Astrocyte (in vitro differentiated cells and primary cell): ENCODE data around the gene PCDHA3. TPM values are rescaled to one million over a fixed set of nuclear protein-coding genes. Genes with fewer than 3 reads are reported as not detected.
"Not testable (repeated sequence)": the region's sequence is repeated elsewhere in the genome, so short reads cannot be mapped to it uniquely, and the experiment has no call there.

Experiments used
- DNase-seq: peaks from one replicate; pipeline ENCODE4 v3.0.0-alpha.2; 2010; ENCODE audit warnings: low read depth
- FAIRE-seq: peaks from 2 replicates; lab custom pipeline; 2011; peaks lifted over from hg19 to GRCh38; lab: Jason Lieb, UNC
- H2AFZ ChIP-seq: 2 replicates; pipeline ENCODE4 v1.6.0; 2012; ENCODE audit warnings: low read depth, low read length, inconsistent platforms
- H3K27ac ChIP-seq: 2 replicates; pipeline ENCODE4 v1.5.1; 2011; ENCODE audit warnings: low read depth, low read length, inconsistent platforms
- H3K27me3 ChIP-seq: 2 replicates; pipeline ENCODE4 v1.6.0; 2011; ENCODE audit warnings: low read length, inconsistent platforms; ENCODE audit not compliant: insufficient read depth
- H3K36me3 ChIP-seq: 2 replicates; pipeline ENCODE4 v1.5.1; 2011; ENCODE audit warnings: low read length, inconsistent platforms; ENCODE audit not compliant: insufficient read depth
- H3K4me1 ChIP-seq: 2 replicates; pipeline ENCODE4 v1.5.1; 2011; ENCODE audit warnings: low read length, inconsistent platforms; ENCODE audit not compliant: insufficient read depth
- H3K4me2 ChIP-seq: 2 replicates; pipeline ENCODE4 v1.6.0; 2012; ENCODE audit warnings: low read length, inconsistent platforms
- H3K4me3 ChIP-seq: 2 replicates; pipeline ENCODE4 v1.5.1; 2011; ENCODE audit warnings: low read depth, mild to moderate bottlenecking, low read length, inconsistent platforms; ENCODE audit not compliant: insufficient read depth
- H3K79me2 ChIP-seq: 2 replicates; pipeline ENCODE4 v1.6.0; 2012; ENCODE audit warnings: mild to moderate bottlenecking, low read length, inconsistent platforms; ENCODE audit not compliant: insufficient read depth
- H3K9ac ChIP-seq: 2 replicates; pipeline ENCODE4 v1.6.0; 2012; ENCODE audit warnings: mild to moderate bottlenecking, low read length, inconsistent platforms
- H3K9me3 ChIP-seq: 2 replicates; pipeline ENCODE4 v1.5.1; 2012; ENCODE audit warnings: low read depth, mild to moderate bottlenecking, low read length, inconsistent platforms; ENCODE audit not compliant: insufficient read depth
- H4K20me1 ChIP-seq: 2 replicates; pipeline ENCODE4 v1.6.0; 2012; ENCODE audit warnings: low read length, inconsistent platforms; ENCODE audit not compliant: insufficient read depth
- H3K27ac Mint-ChIP-seq: one replicate; pipeline ENCODE4 v1.8.0; 2021; ENCODE audit warnings: mild to moderate bottlenecking, mixed read lengths; ENCODE audit not compliant: unreplicated experiment
- H3K27me3 Mint-ChIP-seq: one replicate; pipeline ENCODE4 v1.8.0; 2021; ENCODE audit warnings: low read depth, mixed read lengths; ENCODE audit not compliant: unreplicated experiment
- H3K36me3 Mint-ChIP-seq: one replicate; pipeline ENCODE4 v1.8.0; 2021; ENCODE audit warnings: low read depth, mixed read lengths; ENCODE audit not compliant: unreplicated experiment
- H3K4me1 Mint-ChIP-seq: one replicate; pipeline ENCODE4 v1.8.0; 2021; ENCODE audit warnings: low read depth, mixed read lengths; ENCODE audit not compliant: unreplicated experiment
- H3K4me3 Mint-ChIP-seq: one replicate; pipeline ENCODE4 v1.8.0; 2021; ENCODE audit warnings: mild to moderate bottlenecking, moderate library complexity, mixed read lengths; ENCODE audit not compliant: unreplicated experiment
- H3K9me3 Mint-ChIP-seq: one replicate; pipeline ENCODE4 v1.8.0; 2021; ENCODE audit warnings: mild to moderate bottlenecking, mixed read lengths; ENCODE audit not compliant: unreplicated experiment
- total RNA-seq: library from RNA; stranded (reverse); gene quantifications from 2 replicates; pipeline ENCODE4 v1.2.1, GENCODE V29; 2021

Gene PCDHA3
- total RNA-seq, 1 donor from 2014 or later, result 1.1 TPM

GRCh38 chr5:140849831-140850634, 49.2 kb downstream of the PCDHA3 start:
- not testable (repeated sequence) for H3K4me3 Mint-ChIP-seq, H2AFZ ChIP-seq, DNase-seq, H3K36me3 Mint-ChIP-seq, H3K79me2 ChIP-seq, H3K4me3 ChIP-seq, H3K36me3 ChIP-seq, H3K9me3 ChIP-seq, H3K27ac ChIP-seq, H3K4me2 ChIP-seq, H3K9ac ChIP-seq, H3K27me3 Mint-ChIP-seq, H3K4me1 ChIP-seq, H3K4me1 Mint-ChIP-seq, H3K27ac Mint-ChIP-seq, H3K9me3 Mint-ChIP-seq, H3K27me3 ChIP-seq, H4K20me1 ChIP-seq, FAIRE-seq

Other genes starting within 250 kb of the PCDHA3 start
- 71.3 and 72.4 TPM in 2 replicates for gene SRA1, start 243.6 kb upstream of the PCDHA3 start, total RNA-seq
- gene APBB3, start 236.5 kb upstream of the PCDHA3 start, total RNA-seq, result 20.4 and 21.1 TPM in 2 replicates
- gene SLC35A4, start 236.2 kb upstream of the PCDHA3 start, total RNA-seq, result 59.9 and 61.8 TPM in 2 replicates
- gene CD14, start 167.9 kb upstream of the PCDHA3 start, total RNA-seq, result 0.16 and 0.34 TPM in 2 replicates
- gene TMCO6, start 161.6 kb upstream of the PCDHA3 start, total RNA-seq, result 7.0 and 8.0 TPM in 2 replicates
- 55.9 and 62.3 TPM in 2 replicates for gene NDUFA2, start 153.4 kb upstream of the PCDHA3 start, total RNA-seq
- gene IK, start 153.2 kb upstream of the PCDHA3 start, total RNA-seq, result 67.3 and 71.6 TPM in 2 replicates
- 28.8 and 31.2 TPM in 2 replicates for gene WDR55, start 136.2 kb upstream of the PCDHA3 start, total RNA-seq
- 1.4 and 1.7 TPM in 2 replicates for gene DND1, start 127.5 kb upstream of the PCDHA3 start, total RNA-seq
- 84.6 and 95.2 TPM in 2 replicates for gene HARS1, start 109.7 kb upstream of the PCDHA3 start, total RNA-seq
- gene HARS2, start 109.6 kb upstream of the PCDHA3 start, total RNA-seq, result 26.5 and 29.9 TPM in 2 replicates
- gene ZMAT2, start 100.6 kb upstream of the PCDHA3 start, total RNA-seq, result 53.5 and 57.4 TPM in 2 replicates
- not detected in 2 replicates for gene PCDHA1, start 14.9 kb upstream of the PCDHA3 start, total RNA-seq
- gene PCDHA2, start 6.2 kb upstream of the PCDHA3 start, total RNA-seq, result 2.3 and 2.5 TPM in 2 replicates
- 9.5 and 9.6 TPM in 2 replicates for gene PCDHA4, start 6.0 kb downstream of the PCDHA3 start, total RNA-seq
- gene PCDHA5, start 20.6 kb downstream of the PCDHA3 start, total RNA-seq, result 1.0 and 1.7 TPM in 2 replicates
- 2.7 TPM in 2 replicates for gene PCDHA6, start 26.9 kb downstream of the PCDHA3 start, total RNA-seq
- 2.6 TPM in 2 replicates for gene PCDHA7, start 33.2 kb downstream of the PCDHA3 start, total RNA-seq
- 0.99 and 1.0 TPM in 2 replicates for gene PCDHA8, start 40.1 kb downstream of the PCDHA3 start, total RNA-seq
- 0.95 and 1.1 TPM in 2 replicates for gene PCDHA9, start 47.3 kb downstream of the PCDHA3 start, total RNA-seq
- gene PCDHA10, start 54.8 kb downstream of the PCDHA3 start, total RNA-seq, result 15.5 and 16.0 TPM in 2 replicates
- gene PCDHA11, start 67.9 kb downstream of the PCDHA3 start, total RNA-seq, result 4.9 and 5.8 TPM in 2 replicates
- gene PCDHA12, start 74.3 kb downstream of the PCDHA3 start, total RNA-seq, result 13.8 and 16.0 TPM in 2 replicates
- 1.2 and 1.7 TPM in 2 replicates for gene PCDHA13, start 81.1 kb downstream of the PCDHA3 start, total RNA-seq
- 5.7 and 5.9 TPM in 2 replicates for gene PCDHAC1, start 125.2 kb downstream of the PCDHA3 start, total RNA-seq
- gene PCDHAC2, start 165.4 kb downstream of the PCDHA3 start, total RNA-seq, result 6.9 and 7.7 TPM in 2 replicates